ENCODE data around the gene DGLUCY. TPM values are rescaled to one million over a fixed set of nuclear protein-coding genes. Genes with fewer than 3 reads are reported as not detected.

The DGLUCY gene
- total RNA-seq, 1 donor from 2014 or later = 20.0 TPM

DNA sequence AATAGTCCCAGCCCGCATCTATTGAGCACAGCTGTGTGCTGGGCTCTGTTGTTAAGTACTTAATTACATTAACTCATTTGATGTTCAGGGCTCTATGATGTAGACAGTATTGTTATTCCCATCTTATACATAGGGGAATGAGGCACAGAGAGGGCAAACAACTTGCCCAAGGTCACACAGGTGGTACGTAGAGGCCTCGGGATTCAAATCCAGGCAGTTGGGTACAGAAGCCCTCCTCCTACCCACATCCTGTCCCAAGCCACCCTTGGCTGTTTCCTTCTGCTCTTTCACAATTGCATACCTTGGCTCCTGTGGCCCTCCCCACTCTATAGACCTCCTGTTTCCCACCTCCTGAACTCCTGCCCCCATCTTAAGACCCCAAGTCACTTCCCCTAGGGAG is 140.6 kb downstream of the DGLUCY start:
- H4K20me1 ChIP-seq (ENCODE audit: insufficient read depth, low read length) = no peaks in the 10 kb centered on the region
- no peak overlapping the region for H3K27ac ChIP-seq (ENCODE audit: low read depth, low read length)
- no peaks in the 10 kb centered on the region for H3K36me3 Mint-ChIP-seq (ENCODE audit: low read depth, unreplicated experiment)
- H3K9ac ChIP-seq (ENCODE audit: low read length) = no peak overlapping the region
- H3K4me3 ChIP-seq (ENCODE audit: insufficient read depth, low read depth, low read length) = no peak overlapping the region
- TF ChIP-seq, protein P1, sequence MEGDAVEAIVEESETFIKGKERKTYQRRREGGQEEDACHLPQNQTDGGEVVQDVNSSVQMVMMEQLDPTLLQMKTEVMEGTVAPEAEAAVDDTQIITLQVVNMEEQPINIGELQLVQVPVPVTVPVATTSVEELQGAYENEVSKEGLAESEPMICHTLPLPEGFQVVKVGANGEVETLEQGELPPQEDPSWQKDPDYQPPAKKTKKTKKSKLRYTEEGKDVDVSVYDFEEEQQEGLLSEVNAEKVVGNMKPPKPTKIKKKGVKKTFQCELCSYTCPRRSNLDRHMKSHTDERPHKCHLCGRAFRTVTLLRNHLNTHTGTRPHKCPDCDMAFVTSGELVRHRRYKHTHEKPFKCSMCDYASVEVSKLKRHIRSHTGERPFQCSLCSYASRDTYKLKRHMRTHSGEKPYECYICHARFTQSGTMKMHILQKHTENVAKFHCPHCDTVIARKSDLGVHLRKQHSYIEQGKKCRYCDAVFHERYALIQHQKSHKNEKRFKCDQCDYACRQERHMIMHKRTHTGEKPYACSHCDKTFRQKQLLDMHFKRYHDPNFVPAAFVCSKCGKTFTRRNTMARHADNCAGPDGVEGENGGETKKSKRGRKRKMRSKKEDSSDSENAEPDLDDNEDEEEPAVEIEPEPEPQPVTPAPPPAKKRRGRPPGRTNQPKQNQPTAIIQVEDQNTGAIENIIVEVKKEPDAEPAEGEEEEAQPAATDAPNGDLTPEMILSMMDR (IDR thresholded peaks at IDR 0.05; ENCODE audit: insufficient read depth, low read depth, low read length) = no peak
- TF ChIP-seq EZH2 (IDR thresholded peaks at IDR 0.05; ENCODE audit: insufficient read depth, low read length) = no peak
- no peaks in the 10 kb centered on the region for H3K9me3 Mint-ChIP-seq (ENCODE audit: unreplicated experiment)
- H2AFZ ChIP-seq (ENCODE audit: low read depth, low read length) = no peak overlapping the region
- H3K27me3 Mint-ChIP-seq (ENCODE audit: low read depth, unreplicated experiment) = peaks cover 8% of the 10 kb centered on the region
- H3K36me3 ChIP-seq (ENCODE audit: insufficient read depth, low read length) = no peaks in the 10 kb centered on the region
- no peak for DNase-seq (ENCODE audit: low read depth)
- peaks cover 15% of the 10 kb centered on the region for H3K27me3 ChIP-seq (ENCODE audit: insufficient read depth, low read length)
- H3K79me2 ChIP-seq (ENCODE audit: insufficient read depth, low read length) = no peaks in the 10 kb centered on the region
- peaks cover 10% of the 10 kb centered on the region for H3K4me1 ChIP-seq (ENCODE audit: insufficient read depth, low read length)
- H3K4me1 Mint-ChIP-seq (ENCODE audit: low read depth, unreplicated experiment) = peaks cover 27% of the 10 kb centered on the region
- H3K9me3 ChIP-seq (ENCODE audit: insufficient read depth, low read depth, low read length) = no peaks in the 10 kb centered on the region
- H3K4me3 Mint-ChIP-seq (ENCODE audit: unreplicated experiment) = peak overlapping the region; percentile 77
- no peak overlapping the region for H3K4me2 ChIP-seq (ENCODE audit: low read length)
- H3K27ac Mint-ChIP-seq (ENCODE audit: unreplicated experiment) = no peak overlapping the region
- FAIRE-seq = no peak

DNA sequence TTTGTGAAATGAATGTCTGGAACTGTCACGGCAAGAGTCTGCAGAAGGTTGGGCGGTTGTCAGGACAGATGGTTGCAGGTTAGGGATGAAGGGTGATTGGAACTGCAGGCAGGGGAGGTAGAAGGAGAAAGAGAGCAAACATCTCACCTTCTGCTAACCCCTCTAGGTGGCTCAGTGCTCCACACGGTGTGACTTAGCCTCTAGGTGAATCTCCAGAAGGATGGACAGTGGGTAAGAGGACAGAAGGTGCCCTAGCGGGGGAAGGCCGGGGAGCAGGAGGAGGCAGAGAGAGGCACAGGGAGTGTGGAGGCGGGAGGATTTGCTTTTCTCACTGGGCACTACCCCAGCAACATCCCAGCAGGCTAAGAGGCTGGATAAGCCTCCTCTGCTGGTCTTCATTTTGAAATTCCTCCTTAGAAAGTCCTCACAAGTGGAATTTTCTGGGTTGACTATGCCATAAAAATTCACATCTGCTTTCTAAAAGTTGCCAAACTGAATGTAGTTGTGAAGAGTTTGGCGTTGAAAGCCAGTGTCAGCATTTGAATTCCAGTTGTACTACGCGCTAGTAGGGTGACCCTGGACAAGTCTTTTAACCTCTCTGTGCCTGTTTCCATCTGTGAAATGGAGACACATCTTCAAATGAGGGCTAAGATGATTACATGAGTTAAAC is 141.3 kb downstream of the DGLUCY start:
- Mint-ChIP-seq H3K36me3 (ENCODE audit: low read depth, unreplicated experiment) (no peaks in the 10 kb centered on the region), H3K4me3 (ENCODE audit: unreplicated experiment) (no peak overlapping the region), H3K4me1 (ENCODE audit: low read depth, unreplicated experiment) (peaks cover 22% of the 10 kb centered on the region), H3K27ac (ENCODE audit: unreplicated experiment) (no peak overlapping the region), H3K9me3 (ENCODE audit: unreplicated experiment) (no peaks in the 10 kb centered on the region), H3K27me3 (ENCODE audit: low read depth, unreplicated experiment) (peaks cover 8% of the 10 kb centered on the region)
- Histone ChIP-seq H3K36me3 (ENCODE audit: insufficient read depth, low read length) (no peaks in the 10 kb centered on the region), H3K9me3 (ENCODE audit: insufficient read depth, low read depth, low read length) (no peaks in the 10 kb centered on the region), H3K27me3 (ENCODE audit: insufficient read depth, low read length) (peaks cover 15% of the 10 kb centered on the region), H2AFZ (ENCODE audit: low read depth, low read length) (no peak overlapping the region), H3K27ac (ENCODE audit: low read depth, low read length) (no peak overlapping the region), H3K79me2 (ENCODE audit: insufficient read depth, low read length) (no peaks in the 10 kb centered on the region), H3K4me1 (ENCODE audit: insufficient read depth, low read length) (peaks cover 4% of the 10 kb centered on the region), H4K20me1 (ENCODE audit: insufficient read depth, low read length) (no peaks in the 10 kb centered on the region), H3K9ac (ENCODE audit: low read length) (no peak overlapping the region), H3K4me2 (ENCODE audit: low read length) (no peak overlapping the region), H3K4me3 (ENCODE audit: insufficient read depth, low read depth, low read length) (no peak overlapping the region)
- DNase-seq (ENCODE audit: low read depth) = no peak
- TF ChIP-seq, protein P1 (IDR thresholded peaks at IDR 0.05; ENCODE audit: insufficient read depth, low read depth, low read length) = no peak
- no peak for TF ChIP-seq EZH2 (IDR thresholded peaks at IDR 0.05; ENCODE audit: insufficient read depth, low read length)
- no peak for FAIRE-seq

DNA sequence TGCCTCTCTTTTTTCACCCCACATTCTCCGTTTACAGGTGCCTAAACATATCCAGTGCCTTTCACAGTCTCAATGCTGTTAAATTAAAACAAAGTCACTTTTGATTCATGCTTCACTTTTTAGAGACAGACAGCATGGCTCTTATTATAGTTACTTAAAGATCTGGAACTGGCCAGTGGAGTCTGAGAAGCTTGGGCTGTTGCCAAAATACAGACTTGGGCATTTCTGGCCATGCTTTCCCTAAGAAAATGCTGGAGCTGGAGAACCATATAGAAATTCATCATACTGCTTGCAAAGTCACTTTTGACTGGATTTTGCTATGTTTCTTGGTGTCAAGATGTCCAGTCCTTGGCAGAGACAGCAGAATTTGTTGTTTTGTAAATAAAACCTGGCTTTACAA is 142.8 kb downstream of the DGLUCY start:
- no peak for FAIRE-seq

More for the DNA sequence above, 142.8 kb downstream of the DGLUCY start:
- no peak overlapping the region for H2AFZ ChIP-seq (ENCODE audit: low read depth, low read length)
- no peak overlapping the region for H3K4me2 ChIP-seq (ENCODE audit: low read length)
- no peaks in the 10 kb centered on the region for H3K79me2 ChIP-seq (ENCODE audit: insufficient read depth, low read length)
- H3K36me3 Mint-ChIP-seq (ENCODE audit: low read depth, unreplicated experiment) = no peaks in the 10 kb centered on the region
- H3K9me3 ChIP-seq (ENCODE audit: insufficient read depth, low read depth, low read length) = no peaks in the 10 kb centered on the region
- H3K27ac ChIP-seq (ENCODE audit: low read depth, low read length) = no peak overlapping the region
- peaks cover 6% of the 10 kb centered on the region for H3K27me3 Mint-ChIP-seq (ENCODE audit: low read depth, unreplicated experiment)
- no peaks in the 10 kb centered on the region for H4K20me1 ChIP-seq (ENCODE audit: insufficient read depth, low read length)
- H3K9me3 Mint-ChIP-seq (ENCODE audit: unreplicated experiment) = peaks cover 5% of the 10 kb centered on the region
- H3K4me3 Mint-ChIP-seq (ENCODE audit: unreplicated experiment) = no peak overlapping the region
- no peak overlapping the region for H3K4me3 ChIP-seq (ENCODE audit: insufficient read depth, low read depth, low read length)
- H3K4me1 Mint-ChIP-seq (ENCODE audit: low read depth, unreplicated experiment) = peaks cover 16% of the 10 kb centered on the region
- no peak for TF ChIP-seq EZH2 (IDR thresholded peaks at IDR 0.05; ENCODE audit: insufficient read depth, low read length)
- TF ChIP-seq, protein P1 (IDR thresholded peaks at IDR 0.05; ENCODE audit: insufficient read depth, low read depth, low read length) = no peak
- no peaks in the 10 kb centered on the region for H3K36me3 ChIP-seq (ENCODE audit: insufficient read depth, low read length)
- H3K9ac ChIP-seq (ENCODE audit: low read length) = no peak overlapping the region
- no peak for DNase-seq (ENCODE audit: low read depth)
- H3K27ac Mint-ChIP-seq (ENCODE audit: unreplicated experiment) = no peak overlapping the region
- H3K4me1 ChIP-seq (ENCODE audit: insufficient read depth, low read length) = no peaks in the 10 kb centered on the region
- H3K27me3 ChIP-seq (ENCODE audit: insufficient read depth, low read length) = peaks cover 15% of the 10 kb centered on the region
